ENCODE results near the gene CERT1. TPM values are rescaled to one million over a fixed set of nuclear protein-coding genes. Genes with fewer than 3 reads are reported as not detected.

The CERT1 gene
- total RNA-seq, 1 experiment from 2014 or later = 17.6 TPM

Other genes starting within 250 kb of the CERT1 start
- 39.1 and 51.9 TPM in 2 replicates for gene HMGCR, start 174.4 kb downstream of the CERT1 start, total RNA-seq (2014; rRNA removed; shearing (Covaris generic))
- gene POLK, start 262 bp upstream of the CERT1 start, total RNA-seq (2014; rRNA removed; shearing (Covaris generic)) = 36.1 and 36.7 TPM in 2 replicates
- not detected in 2 replicates for gene ANKDD1B, start 99.8 kb upstream of the CERT1 start, total RNA-seq (2014; rRNA removed; shearing (Covaris generic))
- 40.1 and 44.4 TPM in 2 replicates for gene POC5, start 205.8 kb upstream of the CERT1 start, total RNA-seq (2014; rRNA removed; shearing (Covaris generic))

Measured in A172 (cell line).